GM21825 (cell line): ENCODE measurements around the gene ARAP3.

ENCODE experiments used
- ATAC-seq: cut with Tn5 transposase; IDR thresholded peaks from one replicate; pipeline ENCODE4 v1.9.1; 2021; ENCODE audit warnings: mild to moderate bottlenecking, moderate library complexity; ENCODE audit not compliant: unreplicated experiment

ARAP3 gene

DNA sequence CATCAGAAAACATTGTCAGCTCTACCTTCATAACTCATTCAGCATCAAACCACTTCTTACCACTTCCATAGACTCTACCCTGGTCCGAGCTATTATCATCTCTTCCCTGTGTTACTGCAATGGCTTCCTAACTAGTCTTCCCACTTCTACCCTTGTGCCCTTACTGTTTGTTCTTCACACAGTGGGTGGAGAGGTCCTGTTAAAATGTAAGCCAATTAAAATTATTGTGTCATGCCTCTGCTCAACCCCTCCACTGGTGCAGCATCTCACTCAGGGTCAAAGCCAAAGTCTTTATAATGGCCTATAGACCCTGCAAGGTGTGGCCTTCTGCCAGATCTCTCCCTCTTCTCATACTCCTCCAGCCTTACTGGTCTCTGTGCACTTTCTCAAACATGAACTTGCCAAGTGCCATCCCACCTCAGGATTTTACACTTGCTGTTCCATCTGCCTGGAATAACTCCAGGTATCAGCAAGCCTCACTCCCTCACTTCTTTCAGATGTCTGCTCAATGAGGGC lies 22.8 kb upstream of the ARAP3 start:
- ATAC-seq, result no peak

DNA sequence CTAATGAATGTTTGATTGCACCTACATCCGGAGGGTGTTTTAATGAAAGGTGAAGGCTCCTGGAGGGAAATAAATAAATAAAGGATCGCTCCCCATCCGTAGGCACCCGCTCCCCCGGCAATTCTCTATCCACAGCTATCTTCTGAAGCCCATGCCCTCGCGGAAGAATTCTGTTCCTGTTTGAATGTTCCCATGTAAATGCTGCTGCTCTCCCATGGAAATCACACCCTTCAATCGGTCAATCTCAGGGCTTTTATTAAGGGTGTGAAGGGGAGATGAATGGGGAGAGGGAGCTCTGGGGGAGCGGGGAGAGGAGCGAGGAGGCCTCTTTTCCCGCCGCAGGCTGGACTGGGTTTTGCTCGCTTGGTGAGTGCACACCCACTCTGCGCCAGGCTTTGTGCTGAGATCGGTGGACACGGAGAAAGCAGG lies 21.1 kb upstream of the ARAP3 start:
- ATAC-seq, result no peak

GRCh38 chr5:141701360-141702119 lies 19.5 kb upstream of the ARAP3 start:
- ATAC-seq, result peak; percentile 59

GRCh38 chr5:141697586-141697985 lies 15.6 kb upstream of the ARAP3 start:
- ATAC-seq, result no peak

- ATAC-seq, result no peak
Measured at GRCh38 chr5:141696431-141696830, 14.4 kb upstream of the ARAP3 start.

DNA sequence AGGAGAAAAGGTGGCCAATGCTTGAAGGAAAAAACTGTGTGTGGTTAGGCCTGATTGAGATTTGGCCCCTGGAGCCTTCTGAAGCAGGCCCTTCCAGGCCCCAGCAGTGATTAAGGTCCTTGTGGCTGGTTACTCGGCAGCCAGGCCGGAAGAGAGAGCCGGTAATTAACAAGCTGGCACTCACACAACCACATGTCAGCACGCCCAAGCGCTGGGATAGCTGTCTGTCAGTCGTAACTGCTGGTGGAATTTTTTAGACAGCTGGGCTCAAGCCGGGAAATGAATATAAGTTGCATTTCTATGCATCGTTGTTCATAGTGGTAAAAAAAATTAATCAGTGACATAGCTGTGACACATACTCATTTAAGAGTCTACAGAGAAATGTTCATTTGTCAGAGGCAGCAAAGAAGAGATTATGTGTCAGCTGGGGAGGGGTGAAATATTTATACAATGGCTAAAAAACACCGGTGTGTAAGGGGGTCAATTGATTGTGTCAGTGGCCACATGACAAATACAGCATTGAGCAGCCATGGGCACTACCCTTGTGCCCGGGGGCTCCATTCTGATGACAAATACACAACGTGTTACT lies 13.7 kb upstream of the ARAP3 start:
- ATAC-seq, result no peak

DNA sequence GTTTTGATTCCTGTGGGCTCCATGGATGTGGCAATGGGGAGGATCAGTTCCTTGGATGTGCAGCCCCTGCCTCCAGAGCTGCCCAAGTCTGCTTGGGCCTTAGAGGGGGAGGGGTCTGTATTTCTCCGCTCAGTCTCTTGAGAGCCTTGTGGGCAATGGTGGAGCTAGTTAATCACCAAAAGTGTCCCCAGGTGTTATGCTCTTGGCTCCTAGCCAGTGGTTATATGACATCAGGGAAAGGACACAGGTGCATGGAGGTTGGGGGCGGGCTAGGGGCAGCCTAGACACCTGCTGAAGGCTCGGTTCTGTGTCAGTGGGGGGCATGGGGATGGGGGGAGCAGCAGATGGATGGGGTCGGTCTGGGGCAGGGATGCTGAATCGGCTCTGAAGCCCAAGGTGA lies 12.4 kb upstream of the ARAP3 start:
- ATAC-seq, result no peak

- ATAC-seq, result no peak
Measured at GRCh38 chr5:141692919-141693725, 11.1 kb upstream of the ARAP3 start.

- ATAC-seq, result no peak
Measured at GRCh38 chr5:141692533-141692888, 10.5 kb upstream of the ARAP3 start.

- ATAC-seq, result peak; percentile 89
Measured at GRCh38 chr5:141691867-141692532, 10.0 kb upstream of the ARAP3 start.

GRCh38 chr5:141691286-141691866 lies 9.3 kb upstream of the ARAP3 start:
- ATAC-seq, result no peak

- ATAC-seq, result no peak
Measured at GRCh38 chr5:141686648-141687416, 4.8 kb upstream of the ARAP3 start.

DNA sequence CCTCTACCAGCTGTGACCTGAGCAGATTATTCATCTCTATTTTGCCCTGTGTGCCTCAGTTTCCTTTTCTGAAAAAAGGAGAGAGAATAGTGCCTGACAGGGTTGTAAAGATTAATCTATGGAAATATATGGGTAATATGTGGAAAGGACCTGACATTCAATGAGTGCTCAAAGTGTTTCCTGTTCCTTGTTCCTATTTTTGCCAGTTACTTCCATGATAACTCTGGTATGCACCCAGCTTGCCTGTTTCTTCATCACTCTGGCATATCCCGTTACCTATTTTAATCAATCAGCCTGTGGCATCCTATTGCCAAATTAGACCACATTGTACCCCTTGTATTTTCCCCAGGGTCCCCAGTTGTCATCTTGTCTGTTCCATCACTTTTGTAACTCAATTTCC lies 3.6 kb upstream of the ARAP3 start:
- ATAC-seq, result no peak

DNA sequence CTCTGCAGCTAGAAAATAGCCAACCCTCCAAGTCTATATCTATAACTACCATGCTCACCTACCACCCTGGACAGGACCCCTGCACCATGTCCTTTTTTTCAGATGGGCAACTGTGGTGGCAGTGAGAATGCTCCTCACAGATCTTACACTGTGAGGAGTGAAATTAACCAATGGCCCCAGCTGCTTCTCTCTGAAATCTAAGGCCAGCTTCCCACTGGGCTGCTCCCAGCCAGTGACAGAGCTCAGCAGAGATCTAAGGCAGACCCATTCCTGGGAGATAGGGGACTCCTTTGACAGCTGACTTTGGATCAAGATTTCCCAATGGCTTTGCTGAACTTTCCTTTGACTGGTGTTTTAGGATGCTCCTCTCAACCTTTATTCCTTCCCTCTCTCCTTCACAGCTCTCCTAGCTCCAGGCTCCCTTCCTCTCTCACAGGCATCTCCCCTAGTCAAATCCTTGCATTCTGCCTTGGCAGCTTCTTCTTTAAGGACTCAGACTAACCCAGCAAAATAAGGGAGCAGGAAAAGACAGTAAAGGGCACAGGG lies 1.6 kb upstream of the ARAP3 start:
- no peak for ATAC-seq

- ATAC-seq, result no peak
Measured at GRCh38 chr5:141681295-141681694, 735 bp downstream of the ARAP3 start.

GRCh38 chr5:141680751-141681201 lies 1.3 kb downstream of the ARAP3 start:
- ATAC-seq, result no peak

- no peak for ATAC-seq
Measured at GRCh38 chr5:141680178-141680577, 1.9 kb downstream of the ARAP3 start.

GRCh38 chr5:141677415-141677814 lies 4.6 kb downstream of the ARAP3 start:
- ATAC-seq, result no peak

DNA sequence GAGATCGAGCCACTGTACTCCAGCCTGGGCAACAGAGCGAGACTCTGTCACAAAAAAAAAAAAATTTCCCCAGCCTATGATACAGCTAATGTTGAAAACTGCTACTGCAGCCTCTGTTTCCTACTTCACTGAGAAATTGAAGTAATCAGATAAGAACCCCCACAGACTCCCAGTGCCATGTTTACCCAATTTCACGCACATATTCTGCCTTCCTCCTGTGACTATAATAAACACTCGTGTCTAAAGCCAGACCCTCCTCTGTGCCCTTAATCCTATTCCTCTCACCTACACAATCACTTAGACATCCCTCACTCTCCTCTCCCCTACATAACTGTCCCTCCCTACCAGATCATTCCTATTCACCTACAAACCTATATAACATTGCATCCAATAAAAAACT lies 6.4 kb downstream of the ARAP3 start:
- ATAC-seq, result no peak

DNA sequence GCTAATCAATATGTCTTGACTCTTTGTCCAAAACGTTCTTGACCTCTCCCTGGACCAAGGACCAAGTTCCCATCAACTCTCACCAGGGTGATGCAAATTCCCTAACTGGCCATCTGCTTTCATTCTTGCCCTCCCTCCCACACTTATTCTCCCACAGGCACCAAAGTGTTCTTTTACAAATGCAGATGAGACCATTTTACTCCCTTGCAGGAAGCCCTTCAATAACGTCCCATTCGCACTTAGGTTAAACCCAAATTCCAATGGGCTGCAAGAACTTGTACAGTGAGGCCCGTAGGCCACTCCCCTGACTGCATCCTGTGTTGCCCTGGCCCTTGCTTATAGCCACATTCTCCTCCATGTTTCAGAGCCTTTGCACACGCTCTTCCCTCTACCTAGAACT lies 7.3 kb downstream of the ARAP3 start:
- no peak for ATAC-seq
